Measurements from ENCODE around the gene TNFAIP8L1. TPM values are rescaled to one million over a fixed set of nuclear protein-coding genes. Genes with fewer than 3 reads are reported as not detected.

Gene TNFAIP8L1
- total and polyA plus RNA-seq, 4 donors: 15.6 to 29.0 (median 20.1) TPM

DNA sequence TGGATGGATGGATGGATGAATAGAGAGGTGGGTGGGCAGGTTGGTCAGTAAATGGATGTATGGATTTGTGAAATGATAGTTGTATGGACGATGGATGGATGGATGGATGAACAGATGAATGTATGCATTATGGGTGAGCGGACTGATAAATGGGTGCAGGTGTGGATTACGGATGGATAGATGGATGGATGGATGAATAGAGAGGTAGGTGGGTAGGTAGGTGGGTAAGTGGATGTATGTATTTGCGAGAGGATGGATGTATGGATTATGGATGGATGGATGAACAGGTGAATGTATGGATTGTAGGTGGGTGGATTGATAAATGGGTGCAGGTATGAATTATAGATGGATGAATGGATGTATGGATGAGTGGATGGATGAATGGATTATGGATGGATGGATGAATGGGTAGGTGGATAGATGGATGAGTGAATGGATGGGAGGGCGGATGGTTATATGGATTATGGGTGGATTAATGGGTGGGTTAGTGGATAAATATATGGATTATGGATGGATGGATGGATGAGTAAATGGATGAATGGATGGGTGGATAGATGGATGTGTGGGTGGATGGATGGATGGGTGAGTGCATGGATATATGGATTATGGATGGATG, 37.0 kb upstream of the TNFAIP8L1 start (continued):
- TF ChIP-seq, protein P1, sequence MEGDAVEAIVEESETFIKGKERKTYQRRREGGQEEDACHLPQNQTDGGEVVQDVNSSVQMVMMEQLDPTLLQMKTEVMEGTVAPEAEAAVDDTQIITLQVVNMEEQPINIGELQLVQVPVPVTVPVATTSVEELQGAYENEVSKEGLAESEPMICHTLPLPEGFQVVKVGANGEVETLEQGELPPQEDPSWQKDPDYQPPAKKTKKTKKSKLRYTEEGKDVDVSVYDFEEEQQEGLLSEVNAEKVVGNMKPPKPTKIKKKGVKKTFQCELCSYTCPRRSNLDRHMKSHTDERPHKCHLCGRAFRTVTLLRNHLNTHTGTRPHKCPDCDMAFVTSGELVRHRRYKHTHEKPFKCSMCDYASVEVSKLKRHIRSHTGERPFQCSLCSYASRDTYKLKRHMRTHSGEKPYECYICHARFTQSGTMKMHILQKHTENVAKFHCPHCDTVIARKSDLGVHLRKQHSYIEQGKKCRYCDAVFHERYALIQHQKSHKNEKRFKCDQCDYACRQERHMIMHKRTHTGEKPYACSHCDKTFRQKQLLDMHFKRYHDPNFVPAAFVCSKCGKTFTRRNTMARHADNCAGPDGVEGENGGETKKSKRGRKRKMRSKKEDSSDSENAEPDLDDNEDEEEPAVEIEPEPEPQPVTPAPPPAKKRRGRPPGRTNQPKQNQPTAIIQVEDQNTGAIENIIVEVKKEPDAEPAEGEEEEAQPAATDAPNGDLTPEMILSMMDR (IDR thresholded peaks at IDR 0.05; ENCODE audit: low read depth, low read length, missing input control): no peak
- TF ChIP-seq SP1 (IDR thresholded peaks at IDR 0.05): no peak

DNA sequence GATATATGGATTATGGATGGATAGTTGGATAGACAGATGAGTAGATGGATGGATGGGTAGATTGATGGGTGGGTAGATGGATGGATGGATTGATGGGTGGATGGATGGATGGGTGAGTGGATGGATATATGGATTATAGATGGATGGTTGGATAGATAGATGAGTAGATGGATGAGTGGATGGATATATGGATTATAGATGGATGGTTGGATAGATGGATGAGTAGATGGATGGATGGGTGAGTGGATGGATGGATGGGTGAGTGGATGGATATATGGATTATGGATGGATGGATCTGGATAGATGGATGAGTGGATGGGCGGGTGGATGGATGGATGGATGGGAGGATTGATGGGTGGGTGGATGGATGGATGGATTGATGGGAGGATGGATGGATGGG, 36.4 kb upstream of the TNFAIP8L1 start:
- WGBS: 92% methylated on average over 1 of the region's 1 CpG
- Histone ChIP-seq H3K4me1 (ENCODE audit: control insufficient read depth in 4 of 4, insufficient read depth in 4 of 4, low read length in 3 of 4) (peaks cover 3 to 8% (median 7%) of the 10 kb centered on the region in 4 donors), H3K27me3 (ENCODE audit: control insufficient read depth in 4 of 4, insufficient read depth in 4 of 4, low read length in 3 of 4) (no peaks in the 10 kb centered on the region), H3K9ac (ENCODE audit: low read depth in 1 of 2, low read length in 2 of 2) (no peak overlapping the region), H3K9me3 (ENCODE audit: control insufficient read depth in 4 of 4, low read length in 3 of 4) (no peaks in the 10 kb centered on the region), H3K27ac (ENCODE audit: low read depth in 1 of 2, low read length in 2 of 2) (no peak overlapping the region), H3K36me3 (ENCODE audit: control insufficient read depth in 4 of 4, insufficient read depth in 3 of 4, low read depth in 1 of 4, low read length in 3 of 4) (no peaks in the 10 kb centered on the region), H3K4me3 (ENCODE audit: low read depth in 1 of 3, low read length in 3 of 3) (no peak overlapping the region)
- TF ChIP-seq, protein P1 (IDR thresholded peaks at IDR 0.05; ENCODE audit: low read depth, low read length, missing input control): no peak
- TF ChIP-seq FOXA1 (IDR thresholded peaks at IDR 0.05) (no peak), TAF1 (conservative IDR thresholded peaks at IDR 0.05) (no peak), NR2F2 (IDR thresholded peaks at IDR 0.05) (no peak), FOXA2 (IDR thresholded peaks at IDR 0.05) (no peak), GABPA (IDR thresholded peaks at IDR 0.05 in 1 of 2, conservative IDR thresholded peaks at IDR 0.05 in 1 of 2) (no peak), YY1 (IDR thresholded peaks at IDR 0.05) (no peak), HNF4A (conservative IDR thresholded peaks at IDR 0.05) (no peak), RXRA (IDR thresholded peaks at IDR 0.05) (no peak), EGR1 (IDR thresholded peaks at IDR 0.05; ENCODE audit: low read depth in 2 of 2) (no peak)
- TF ChIP-seq, protein P2, sequence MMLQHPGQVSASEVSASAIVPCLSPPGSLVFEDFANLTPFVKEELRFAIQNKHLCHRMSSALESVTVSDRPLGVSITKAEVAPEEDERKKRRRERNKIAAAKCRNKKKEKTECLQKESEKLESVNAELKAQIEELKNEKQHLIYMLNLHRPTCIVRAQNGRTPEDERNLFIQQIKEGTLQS (IDR thresholded peaks at IDR 0.05): no peak
- TF ChIP-seq, protein P3, sequence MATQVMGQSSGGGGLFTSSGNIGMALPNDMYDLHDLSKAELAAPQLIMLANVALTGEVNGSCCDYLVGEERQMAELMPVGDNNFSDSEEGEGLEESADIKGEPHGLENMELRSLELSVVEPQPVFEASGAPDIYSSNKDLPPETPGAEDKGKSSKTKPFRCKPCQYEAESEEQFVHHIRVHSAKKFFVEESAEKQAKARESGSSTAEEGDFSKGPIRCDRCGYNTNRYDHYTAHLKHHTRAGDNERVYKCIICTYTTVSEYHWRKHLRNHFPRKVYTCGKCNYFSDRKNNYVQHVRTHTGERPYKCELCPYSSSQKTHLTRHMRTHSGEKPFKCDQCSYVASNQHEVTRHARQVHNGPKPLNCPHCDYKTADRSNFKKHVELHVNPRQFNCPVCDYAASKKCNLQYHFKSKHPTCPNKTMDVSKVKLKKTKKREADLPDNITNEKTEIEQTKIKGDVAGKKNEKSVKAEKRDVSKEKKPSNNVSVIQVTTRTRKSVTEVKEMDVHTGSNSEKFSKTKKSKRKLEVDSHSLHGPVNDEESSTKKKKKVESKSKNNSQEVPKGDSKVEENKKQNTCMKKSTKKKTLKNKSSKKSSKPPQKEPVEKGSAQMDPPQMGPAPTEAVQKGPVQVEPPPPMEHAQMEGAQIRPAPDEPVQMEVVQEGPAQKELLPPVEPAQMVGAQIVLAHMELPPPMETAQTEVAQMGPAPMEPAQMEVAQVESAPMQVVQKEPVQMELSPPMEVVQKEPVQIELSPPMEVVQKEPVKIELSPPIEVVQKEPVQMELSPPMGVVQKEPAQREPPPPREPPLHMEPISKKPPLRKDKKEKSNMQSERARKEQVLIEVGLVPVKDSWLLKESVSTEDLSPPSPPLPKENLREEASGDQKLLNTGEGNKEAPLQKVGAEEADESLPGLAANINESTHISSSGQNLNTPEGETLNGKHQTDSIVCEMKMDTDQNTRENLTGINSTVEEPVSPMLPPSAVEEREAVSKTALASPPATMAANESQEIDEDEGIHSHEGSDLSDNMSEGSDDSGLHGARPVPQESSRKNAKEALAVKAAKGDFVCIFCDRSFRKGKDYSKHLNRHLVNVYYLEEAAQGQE (IDR thresholded peaks at IDR 0.05): no peak
- TF ChIP-seq, protein P4, sequence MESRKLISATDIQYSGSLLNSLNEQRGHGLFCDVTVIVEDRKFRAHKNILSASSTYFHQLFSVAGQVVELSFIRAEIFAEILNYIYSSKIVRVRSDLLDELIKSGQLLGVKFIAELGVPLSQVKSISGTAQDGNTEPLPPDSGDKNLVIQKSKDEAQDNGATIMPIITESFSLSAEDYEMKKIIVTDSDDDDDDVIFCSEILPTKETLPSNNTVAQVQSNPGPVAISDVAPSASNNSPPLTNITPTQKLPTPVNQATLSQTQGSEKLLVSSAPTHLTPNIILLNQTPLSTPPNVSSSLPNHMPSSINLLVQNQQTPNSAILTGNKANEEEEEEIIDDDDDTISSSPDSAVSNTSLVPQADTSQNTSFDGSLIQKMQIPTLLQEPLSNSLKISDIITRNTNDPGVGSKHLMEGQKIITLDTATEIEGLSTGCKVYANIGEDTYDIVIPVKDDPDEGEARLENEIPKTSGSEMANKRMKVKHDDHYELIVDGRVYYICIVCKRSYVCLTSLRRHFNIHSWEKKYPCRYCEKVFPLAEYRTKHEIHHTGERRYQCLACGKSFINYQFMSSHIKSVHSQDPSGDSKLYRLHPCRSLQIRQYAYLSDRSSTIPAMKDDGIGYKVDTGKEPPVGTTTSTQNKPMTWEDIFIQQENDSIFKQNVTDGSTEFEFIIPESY (IDR thresholded peaks at IDR 0.05): no peak
- no peak for DNase-seq (ENCODE audit: low spot score)

All from liver (tissue), 9 donors.